Measurements from ENCODE around the gene SDK1.

GRCh38 chr7:3309956-3310355, 8.9 kb downstream of the SDK1 start:
- TF ChIP-seq CTCF (IDR thresholded peaks at IDR 0.05), result no peak
- TF ChIP-seq POLR2A (IDR thresholded peaks at IDR 0.05), result no peak
- no peak for TF ChIP-seq EP300 (IDR thresholded peaks at IDR 0.05)
